Sigmoid colon (tissue), 4 donors: ENCODE measurements around the gene RANBP17.

ENCODE experiments used
- EP300 ChIP-seq, 4 donors: sonication (generic); formaldehyde crosslinking; IDR thresholded peaks; one replicate each; pipeline ENCODE4 v1.6.1; 2017; ENCODE audit warnings: antibody characterized with exemption in 4 of 4
- TF ChIP-seq, protein P1 (sequence below), 4 experiments: fragments of 450-650 bp in 3 of 4; fragments of 200-600 bp in 1 of 4; IDR thresholded peaks; one replicate each; pipeline ENCODE4 v1.5.1; 2016 to 2019; ENCODE audit warnings: antibody characterized with exemption in 4 of 4, mild to moderate bottlenecking in 3 of 4, moderate library complexity in 2 of 4

DNA sequence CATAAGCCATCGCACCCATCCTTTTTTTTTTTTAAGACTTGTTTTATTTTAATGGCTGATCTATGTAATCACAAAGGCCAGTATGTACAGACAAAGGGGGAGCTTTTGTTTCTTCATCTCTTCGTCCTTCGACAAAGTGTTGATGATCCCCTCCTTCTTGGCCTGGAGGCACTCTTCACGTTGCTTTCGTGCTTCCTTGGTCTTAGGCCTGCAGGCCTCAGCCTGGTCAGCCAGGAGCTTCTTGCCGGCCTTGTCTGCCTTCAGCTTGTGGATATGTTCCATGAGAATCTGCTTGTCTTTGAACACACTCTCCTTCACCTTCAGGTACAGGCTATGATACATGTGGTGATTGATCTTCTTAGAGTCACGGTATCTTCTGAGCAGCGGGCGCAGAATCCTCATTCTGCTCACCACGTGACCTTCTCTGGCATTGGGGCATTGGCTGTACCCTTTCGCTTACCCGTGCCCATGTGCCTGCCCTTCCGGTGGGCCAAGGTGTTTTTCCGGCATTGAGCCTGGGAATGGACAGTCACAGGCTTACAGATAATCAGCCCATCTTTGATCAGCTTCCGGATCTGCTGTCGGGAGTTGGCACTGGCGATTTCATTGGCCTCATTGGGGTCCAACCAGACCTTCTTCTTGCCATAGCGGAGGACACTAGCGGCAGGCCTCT, 483.3 kb downstream of the RANBP17 start:
- TF ChIP-seq, protein P1, sequence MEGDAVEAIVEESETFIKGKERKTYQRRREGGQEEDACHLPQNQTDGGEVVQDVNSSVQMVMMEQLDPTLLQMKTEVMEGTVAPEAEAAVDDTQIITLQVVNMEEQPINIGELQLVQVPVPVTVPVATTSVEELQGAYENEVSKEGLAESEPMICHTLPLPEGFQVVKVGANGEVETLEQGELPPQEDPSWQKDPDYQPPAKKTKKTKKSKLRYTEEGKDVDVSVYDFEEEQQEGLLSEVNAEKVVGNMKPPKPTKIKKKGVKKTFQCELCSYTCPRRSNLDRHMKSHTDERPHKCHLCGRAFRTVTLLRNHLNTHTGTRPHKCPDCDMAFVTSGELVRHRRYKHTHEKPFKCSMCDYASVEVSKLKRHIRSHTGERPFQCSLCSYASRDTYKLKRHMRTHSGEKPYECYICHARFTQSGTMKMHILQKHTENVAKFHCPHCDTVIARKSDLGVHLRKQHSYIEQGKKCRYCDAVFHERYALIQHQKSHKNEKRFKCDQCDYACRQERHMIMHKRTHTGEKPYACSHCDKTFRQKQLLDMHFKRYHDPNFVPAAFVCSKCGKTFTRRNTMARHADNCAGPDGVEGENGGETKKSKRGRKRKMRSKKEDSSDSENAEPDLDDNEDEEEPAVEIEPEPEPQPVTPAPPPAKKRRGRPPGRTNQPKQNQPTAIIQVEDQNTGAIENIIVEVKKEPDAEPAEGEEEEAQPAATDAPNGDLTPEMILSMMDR (IDR thresholded peaks at IDR 0.05), result no peak
- TF ChIP-seq EP300 (IDR thresholded peaks at IDR 0.05), result no peak
